NCI-H510A (cell line): ENCODE results near the gene RNF111.
"Not testable (repeated sequence)": the region's sequence is repeated elsewhere in the genome, so short reads cannot be mapped to it uniquely, and the experiment has no call there.

Experiments
- DNase-seq: peaks from one replicate; lab custom pipeline; 2025; lab: John Stamatoyannopoulos, UW

RNF111 gene

DNA sequence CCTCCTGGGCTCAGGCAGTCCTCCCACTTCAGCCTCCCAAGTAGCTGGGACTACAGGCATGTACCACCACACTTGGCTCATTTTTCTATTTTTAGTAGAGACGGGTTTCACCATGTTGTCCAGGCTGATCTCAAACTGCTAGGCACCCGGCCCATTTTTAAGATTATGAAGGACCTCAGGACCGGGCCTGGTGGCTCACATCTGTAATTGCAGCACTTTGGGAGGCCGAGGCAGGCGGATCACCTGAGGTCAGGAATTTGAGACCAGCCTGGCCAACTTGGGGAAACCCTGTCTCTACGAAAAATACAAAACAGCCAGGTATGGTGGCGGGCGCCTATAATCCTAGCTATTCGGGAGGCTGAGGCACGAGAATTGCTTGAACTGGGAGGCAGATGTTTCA lies 12.8 kb downstream of the RNF111 start:
- DNase-seq, result not testable (repeated sequence)

DNA sequence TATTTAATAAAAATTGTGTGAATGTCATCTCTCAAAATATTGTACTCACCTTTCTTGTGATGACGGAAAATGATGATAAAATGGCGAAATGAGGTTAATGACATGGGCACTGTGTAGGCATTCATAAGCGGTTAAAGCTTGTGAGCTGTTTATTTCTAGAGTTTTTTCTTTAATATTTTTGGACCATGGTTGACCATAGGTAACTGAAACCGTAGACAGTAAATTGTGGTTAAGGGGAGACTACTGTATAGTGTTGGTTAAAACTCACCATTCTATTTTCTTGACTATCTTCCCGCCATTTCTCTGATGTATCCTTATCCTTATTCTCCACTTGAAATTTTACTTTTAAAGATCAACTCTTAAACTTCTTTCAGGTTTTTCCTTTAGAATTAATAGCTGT lies 14.5 kb downstream of the RNF111 start:
- DNase-seq, result no peak

DNA sequence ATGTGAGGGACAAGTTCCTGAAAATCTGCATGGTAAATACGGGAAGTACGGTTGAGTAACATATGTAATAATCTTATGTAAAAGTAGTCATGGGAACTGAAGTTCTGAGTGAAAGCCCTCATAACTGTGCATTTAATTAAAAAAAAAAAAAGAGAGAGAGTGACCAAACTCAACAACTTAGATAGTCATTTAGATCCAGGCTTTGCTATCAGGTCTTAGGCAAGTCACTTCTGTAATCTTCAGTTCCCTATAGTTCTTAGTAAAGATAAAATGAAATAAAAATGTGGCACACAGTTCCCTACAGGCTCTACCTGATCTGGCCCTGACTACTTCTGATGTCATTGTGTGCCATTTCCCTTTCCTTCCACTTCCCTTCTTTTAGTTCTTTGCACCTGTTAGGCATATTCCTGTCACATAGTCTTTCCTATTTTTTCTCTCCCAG lies 15.0 kb downstream of the RNF111 start:
- no peak for DNase-seq

DNA sequence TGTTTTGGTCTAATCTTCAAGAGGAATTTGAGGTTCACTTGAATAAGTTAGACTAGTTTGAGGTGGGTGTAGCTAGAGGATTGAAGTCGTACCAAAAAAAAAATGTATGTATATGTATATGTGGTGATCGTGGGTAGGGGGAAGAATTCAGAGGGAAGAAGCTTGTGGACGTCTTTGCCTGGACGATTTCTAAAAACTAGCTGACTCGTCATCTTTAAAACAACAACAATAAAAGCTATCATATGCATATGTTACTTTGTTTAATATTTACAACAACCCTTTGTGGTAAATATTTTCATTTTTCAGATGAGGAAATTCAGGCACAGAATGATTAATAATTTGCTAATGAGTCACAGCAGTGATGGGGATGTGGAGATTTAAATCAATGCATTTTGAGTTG lies 18.1 kb downstream of the RNF111 start:
- no peak for DNase-seq

DNA sequence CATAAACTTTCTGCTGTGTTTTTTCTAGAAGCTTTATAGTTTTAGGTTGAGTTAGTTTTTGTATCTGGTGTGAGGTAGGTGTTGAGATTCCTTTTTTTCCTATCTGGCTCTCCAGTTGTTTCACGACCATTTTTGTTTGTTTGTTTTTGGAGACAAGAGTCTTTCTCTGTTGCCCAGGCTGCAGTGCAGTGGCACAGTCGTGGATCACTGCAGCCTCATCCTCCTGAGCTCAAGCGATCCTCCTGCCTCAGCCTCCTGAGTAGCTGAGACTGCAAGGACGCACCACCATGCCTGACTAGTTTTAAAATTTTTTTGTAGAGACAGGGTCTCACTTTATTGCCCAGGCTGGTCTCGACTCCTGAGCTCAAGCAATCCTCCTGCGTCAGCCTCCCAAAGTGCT lies 20.6 kb downstream of the RNF111 start:
- no peak for DNase-seq

DNA sequence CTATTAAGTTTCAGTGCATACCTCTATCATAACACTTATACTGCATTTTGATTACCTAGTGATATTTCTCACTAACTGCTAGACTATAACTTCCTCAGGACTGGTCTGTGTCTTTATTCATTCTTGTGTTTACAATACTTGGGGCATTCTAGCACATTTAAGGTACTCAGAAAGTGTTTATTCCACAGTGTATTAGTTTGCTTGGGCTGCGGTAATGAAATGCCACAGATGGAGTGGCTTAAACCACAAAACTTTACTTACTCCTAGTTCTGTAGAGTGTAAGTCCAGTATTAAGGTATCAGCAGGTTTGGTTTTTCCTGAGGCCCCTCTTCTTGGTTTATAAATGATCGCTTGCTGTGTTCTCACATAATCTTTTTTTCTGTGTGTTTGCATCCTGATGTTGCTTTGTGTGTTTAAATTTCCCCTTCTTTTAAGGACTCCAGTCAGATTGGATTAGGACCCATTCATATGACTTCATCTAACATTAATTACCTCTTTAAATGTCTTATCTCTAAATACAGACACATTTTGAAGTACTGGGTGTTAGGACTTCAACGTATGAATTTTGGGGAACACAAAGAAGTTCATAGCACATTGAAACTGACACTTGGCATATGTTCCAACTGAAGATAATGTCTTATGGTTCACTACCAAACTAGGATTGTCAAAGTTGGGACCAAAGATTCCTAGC lies 23.9 kb downstream of the RNF111 start:
- DNase-seq, result no peak

DNA sequence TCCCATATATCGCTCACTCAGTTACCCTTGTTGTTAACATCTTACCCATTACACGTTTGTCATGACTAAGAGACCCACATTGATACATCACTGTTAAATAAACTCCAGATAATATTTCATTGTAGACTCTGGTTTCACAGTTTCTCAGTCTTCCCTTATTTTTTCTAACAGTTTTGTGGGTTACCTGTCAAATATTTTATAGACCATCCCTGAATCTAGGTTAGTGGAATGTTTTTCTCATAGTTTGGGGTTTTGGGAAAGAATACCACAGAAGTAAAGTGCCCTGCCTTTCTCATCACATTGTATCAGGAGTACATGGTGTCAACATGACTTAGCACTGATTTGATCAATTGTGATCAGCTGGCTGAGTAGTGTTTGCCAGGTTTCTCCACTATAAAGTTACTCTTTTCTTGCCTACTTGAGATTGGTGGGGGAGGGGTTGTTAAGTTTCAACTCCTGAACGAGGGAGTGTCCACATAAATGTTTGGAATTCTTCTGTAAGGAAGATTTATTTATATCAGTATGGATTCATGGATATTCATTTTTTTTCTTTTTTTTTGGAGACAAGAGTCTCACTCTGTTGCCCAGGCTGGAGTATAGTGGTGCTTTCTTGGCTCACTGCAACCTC lies 25.9 kb downstream of the RNF111 start:
- no peak for DNase-seq

DNA sequence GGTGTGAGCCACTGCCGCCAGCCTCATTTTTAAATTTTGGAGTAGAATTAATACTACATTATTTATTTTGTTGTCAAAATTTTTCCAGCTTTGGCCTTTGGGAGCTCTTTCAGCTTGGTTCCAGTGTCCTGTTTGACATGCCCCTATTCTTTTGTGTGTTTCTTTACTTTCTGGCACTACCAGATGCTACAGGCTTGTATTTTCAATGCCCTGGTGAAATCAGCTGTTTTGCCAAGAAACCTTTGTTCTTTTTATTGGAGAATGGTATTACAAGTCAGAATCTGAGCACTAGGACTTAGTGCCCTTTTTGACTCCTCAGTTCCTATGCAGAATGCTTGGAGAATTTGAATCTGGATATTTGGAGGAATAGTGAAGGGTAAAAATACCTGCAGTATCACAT lies 26.6 kb downstream of the RNF111 start:
- DNase-seq, result no peak

DNA sequence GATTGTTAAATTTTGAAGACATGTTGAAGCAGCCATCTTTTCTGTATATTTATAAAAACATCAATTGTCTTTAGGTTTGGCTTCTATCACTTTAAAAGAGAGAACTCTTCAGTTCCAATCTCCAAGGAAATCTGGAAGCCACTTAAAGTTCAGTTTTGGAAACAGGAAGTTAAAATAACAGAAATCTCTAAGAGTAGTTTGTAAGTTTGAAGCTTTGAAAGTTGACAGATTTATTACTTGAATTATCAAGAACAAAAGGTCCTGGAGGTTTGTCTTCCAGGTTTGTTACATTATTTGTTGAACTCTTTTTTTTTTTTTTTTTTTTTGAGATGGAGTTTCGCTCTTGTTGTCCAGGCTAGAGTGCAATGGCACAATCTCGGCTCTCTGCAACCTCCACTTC lies 30.0 kb downstream of the RNF111 start:
- no peak for DNase-seq

DNA sequence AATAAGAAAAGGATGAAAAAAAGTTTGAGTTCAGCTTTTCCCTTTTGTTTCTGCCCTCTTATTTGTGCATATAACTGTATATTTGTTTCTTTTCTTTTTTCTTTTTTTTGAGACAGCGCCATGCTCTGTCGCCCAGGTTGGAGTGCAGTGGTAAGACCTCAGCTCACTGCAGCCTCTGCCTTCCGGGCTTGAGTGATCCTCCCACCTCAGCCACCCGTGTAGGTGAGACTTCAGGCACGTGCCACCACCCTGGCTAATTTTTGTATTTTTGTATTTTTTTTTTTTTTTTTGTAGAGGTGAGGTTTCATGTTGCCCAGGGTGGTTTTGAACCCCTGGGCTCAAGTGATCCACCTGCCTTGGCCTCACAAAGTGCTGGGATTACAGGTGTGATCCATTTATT lies 31.4 kb downstream of the RNF111 start:
- DNase-seq, result no peak

DNA sequence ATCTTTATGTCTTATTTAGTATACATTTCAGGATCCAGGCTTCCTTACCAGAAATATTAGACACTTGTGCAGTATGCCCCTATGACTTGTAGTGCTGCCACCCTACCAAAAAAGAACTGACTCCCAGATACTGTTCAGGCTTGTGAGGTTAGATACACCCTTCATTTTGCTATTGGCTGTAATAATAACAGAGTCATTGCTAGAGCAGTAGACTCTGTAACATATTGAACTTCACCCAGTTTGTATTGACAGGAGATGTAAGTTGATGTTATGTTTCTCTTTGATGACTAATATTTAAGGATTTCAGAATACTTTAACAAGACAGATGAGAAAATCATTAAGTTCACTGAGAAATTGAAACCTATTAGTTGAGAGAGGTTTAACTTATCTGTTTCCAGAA lies 32.9 kb downstream of the RNF111 start:
- no peak for DNase-seq

DNA sequence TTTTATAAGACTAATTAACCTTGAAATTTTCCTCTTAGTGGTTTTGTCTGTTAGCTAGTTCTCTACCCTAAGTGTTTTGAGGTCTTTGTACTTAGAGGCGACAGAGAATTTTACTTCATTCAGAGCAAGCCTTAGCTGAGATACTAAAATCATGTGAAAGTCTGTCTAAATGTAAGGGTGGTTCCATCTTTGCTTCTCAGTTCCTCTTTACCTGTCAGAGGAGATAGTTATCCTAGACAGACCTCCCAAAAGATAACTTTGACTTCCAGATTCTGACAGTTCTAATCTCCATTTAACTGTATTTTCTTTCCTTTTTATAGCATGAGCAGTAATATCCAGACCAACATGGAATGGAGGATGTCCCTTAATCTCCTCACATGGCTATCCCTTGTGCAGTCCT lies 34.7 kb downstream of the RNF111 start:
- no peak for DNase-seq

DNA sequence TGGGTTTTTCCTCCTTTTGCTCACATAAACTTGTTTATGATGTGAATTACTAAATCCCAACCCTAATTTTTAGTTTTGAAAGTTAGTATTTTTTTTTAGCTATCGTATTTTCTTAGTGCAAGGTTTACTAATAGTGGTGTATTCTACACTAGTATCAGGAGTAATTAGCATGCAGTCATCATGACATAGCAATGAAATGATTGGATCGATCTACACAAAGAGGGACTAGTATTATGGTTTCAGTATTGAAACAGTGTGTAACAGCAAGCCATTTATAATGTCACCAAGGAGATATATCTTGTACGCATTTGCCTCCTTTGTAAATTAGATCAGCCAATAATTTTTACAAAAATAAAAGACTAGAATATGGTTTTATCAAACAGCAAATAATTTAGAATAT lies 38.7 kb downstream of the RNF111 start:
- DNase-seq, result no peak

DNA sequence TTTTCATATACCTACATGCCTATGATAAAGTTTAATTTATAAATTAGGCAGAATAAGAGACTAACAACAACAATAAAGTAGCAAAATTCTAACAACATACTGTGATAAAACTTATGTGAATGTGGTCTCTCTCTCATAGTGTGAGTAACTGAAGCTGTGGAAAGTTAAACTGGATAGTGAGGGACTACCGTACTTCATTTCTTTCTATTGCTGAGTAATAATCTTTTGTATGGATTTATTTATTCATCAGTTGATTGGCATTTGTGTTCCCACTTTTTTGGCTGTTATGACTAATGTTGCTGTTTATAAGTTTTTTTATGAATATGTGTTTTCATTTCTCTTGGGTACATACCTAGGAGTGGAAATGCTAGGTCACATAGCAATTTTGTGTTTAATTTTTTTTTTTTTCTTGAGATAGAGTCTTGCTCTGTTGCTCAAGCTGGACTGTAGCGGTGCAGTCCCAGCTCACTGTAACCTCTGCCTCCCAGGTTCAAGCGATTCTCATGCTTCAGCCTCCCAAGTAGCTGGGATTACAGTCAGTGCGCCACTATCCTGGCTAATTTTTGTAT lies 41.0 kb downstream of the RNF111 start:
- DNase-seq, result no peak

DNA sequence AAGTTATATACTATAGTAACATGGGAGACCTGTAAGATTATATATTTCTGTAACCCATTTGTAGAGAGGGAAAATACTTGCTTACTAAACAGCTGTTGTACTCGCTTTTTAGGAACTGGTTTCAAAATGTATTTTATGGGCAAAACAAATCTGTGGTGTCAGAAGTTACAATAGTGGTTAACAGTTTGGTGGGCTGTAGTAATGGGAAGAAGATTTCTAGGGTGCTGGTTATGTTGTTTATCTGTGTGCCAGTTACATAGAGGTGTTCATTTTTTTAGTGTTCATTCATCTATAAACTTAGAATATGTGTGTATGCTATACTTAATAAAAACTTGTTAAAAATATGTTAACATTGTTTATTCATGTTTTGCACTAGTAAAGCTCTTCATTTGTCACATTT lies 42.1 kb downstream of the RNF111 start:
- no peak for DNase-seq

DNA sequence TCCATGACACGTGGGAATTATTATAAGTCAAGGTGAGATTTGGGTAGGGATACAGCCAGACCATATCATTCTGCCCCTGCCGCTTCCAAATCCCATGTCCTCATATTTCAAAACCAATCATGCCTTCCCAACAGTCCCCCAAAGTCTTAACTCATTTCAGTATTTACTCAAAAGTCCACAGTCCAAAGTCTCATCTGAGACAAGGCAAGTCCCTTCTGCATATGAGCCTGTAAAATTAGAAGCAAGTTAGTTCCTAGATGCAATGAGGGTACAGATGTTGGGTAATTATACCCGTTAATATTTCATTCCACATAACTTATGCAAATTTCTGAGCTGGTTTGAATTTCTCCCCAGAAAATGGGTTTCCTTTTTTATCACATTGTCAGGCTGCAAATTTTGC lies 47.7 kb downstream of the RNF111 start:
- DNase-seq, result no peak

DNA sequence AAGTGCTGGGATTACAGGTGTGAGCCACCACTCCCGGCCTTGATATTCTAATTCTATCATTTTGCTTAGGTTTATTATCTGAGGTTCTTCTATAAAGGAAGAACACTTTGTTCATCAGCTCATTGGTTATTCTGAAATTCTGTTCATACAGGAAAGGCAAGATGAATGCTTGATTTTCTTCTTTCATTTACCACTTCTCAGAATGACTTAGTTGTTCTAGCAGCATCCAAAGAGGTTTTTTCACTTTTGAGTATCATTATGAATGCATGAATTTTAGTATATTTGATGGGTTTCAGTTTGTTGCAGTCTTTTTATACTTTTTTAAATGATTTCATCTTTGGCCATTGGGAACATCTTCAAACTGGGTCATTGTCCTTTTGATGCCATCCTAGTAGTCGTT lies 51.8 kb downstream of the RNF111 start:
- no peak for DNase-seq

DNA sequence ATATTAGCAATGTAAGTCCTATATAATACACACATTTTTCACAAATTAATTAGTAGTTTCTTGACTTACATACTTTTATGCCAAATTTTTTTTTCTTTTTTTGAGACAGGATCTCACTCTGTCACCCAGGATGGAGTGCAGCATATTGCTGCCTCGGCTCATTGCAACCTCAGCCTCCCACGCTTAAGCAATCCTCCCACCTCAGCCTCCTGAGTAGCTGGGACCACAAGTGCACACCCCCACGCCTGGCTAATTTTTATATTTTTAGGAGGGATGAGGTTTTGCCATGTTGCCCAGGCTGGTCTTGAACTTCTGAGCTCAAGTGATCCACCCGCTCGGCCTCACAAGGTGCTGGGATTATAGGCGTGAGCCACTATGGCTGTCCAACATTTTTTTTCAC lies 54.6 kb downstream of the RNF111 start:
- DNase-seq, result no peak

DNA sequence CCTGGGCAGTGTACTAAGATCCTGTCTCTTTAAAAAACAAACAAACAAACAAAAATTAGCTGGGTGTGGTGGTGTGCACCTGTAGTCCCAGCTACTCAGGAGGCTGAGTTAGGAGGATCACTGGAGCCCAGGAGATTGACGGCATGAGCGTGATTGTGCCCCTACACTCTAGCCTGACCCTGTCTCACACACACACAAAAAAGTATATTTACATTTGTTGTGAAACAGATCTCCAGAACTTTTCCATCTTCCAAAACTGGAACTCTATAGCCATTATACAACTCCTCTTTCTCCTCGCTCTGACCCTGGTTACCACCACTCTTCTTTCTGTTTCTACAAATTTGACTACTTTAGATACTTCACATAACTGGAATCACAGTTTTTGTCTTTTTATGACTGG lies 61.4 kb downstream of the RNF111 start:
- DNase-seq, result no peak

DNA sequence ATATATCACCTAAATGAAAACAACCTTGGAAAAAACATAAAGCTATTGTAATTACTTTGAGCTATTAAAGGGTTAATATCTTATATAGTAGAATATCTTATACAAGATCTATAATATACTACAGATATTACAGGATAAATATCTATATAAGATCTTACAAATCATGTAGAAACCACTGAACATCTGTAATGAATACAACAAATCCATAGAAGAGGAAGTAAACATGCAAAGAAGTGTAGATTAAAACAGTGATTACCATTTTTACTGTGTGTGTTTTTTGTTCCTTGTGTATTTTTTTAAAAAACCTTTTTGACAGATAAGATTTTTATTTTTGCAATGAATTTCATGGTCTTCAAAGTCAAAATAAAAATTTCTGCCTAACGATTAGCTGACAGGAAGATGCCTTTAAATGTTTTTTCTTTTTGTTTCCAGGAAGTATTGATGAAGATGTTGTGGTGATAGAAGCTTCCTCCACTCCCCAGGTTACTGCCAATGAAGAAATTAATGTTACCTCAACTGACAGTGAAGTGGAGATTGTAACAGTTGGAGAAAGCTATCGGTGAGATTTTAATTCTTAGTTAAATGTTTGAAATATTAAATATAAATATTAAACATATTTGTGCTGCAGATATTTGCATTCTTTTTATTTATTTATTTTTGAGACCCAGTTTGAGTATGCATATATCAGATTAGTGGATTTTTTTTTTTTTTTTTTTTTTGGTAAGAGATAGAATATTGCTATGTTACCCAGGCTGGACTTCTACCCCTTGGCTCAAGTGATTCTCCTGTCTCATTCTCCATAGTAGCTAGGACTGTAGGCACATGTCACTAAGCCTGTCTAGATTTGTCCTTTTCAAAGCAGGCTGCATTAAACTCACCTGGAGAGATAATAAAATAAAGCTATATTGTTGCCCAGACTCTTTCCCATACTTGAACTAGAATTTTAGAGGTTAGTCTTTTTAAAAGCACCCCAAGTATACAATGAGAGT lies 64.7 kb downstream of the RNF111 start:
- DNase-seq, result no peak

DNA sequence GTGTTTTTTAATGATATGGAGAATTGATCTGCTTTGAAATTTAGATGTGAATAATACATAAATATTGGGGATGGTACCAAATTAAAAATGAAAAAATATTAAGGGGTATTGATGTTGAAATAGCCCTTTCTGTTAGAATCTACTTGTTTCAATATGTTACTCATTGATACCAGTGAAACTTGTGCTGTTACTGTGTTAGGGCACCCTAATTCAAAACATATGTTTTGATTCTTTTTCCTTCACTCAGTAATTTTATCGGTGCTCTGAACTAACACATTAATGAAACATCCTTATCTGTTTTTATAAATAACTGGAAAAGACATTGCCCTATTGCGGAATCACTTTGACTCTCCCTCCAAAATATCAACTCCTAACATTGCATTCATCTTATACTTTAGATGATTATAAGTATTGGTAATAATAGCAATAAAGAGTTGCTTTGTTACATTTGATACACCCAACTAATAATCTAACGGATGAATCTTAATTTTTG lies 65.5 kb downstream of the RNF111 start:
- DNase-seq, result no peak

DNA sequence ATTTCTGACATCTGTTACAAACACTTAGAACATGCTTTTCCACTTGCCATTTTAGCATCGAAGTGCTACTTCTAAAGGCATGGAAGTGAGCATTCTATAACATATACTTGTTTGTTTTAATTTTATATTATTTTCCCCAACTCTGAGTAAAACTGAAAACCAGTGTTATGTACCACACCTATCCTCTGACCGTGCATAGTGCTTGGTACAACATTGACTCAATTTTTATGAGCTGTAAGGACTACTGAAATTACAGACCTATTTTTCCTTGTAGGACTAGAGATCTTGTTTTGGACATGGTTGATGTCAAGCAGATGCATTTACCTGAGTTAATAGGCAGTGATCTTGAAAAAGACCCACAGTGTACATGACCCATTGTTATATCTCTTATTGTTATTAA lies 66.0 kb downstream of the RNF111 start:
- DNase-seq, result no peak
